ENCODE results near the gene ARSG.
"Not testable (repeated sequence)": the region's sequence is repeated elsewhere in the genome, so short reads cannot be mapped to it uniquely, and the experiment has no call there.

Gene ARSG

DNA sequence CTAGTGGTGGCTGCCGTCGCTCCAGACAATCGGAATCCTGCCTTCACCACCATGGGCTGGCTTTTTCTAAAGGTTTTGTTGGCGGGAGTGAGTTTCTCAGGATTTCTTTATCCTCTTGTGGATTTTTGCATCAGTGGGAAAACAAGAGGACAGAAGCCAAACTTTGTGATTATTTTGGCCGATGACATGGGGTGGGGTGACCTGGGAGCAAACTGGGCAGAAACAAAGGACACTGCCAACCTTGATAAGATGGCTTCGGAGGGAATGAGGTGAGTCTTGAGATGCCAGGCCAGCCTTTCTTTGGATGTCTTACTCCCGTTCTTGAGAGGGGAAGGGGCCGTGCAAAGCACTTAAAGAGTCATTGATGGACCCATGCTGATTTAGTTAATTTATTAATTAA lies 16.1 kb downstream of the ARSG start:
- DNase-seq: no peak

DNA sequence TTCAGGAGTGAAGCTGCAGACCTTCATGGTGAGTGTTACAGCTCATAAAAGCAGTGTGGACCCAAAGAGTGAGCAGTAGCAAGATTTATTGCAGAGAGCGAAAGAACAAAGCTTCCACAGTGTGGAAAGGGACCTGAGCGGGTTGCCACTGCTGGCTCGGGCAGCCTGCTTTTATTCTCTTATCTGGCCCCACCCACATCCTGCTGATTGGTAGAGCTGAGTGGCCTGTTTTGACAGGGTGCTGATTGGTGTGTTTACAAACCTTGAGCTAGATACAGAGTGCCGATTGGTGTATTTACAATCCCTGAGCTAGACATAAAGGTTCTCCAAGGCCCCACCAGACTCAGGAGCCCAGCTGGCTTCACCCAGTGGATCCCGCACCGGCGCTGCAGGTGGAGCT lies 17.2 kb downstream of the ARSG start:
- not testable (repeated sequence) for DNase-seq

DNA sequence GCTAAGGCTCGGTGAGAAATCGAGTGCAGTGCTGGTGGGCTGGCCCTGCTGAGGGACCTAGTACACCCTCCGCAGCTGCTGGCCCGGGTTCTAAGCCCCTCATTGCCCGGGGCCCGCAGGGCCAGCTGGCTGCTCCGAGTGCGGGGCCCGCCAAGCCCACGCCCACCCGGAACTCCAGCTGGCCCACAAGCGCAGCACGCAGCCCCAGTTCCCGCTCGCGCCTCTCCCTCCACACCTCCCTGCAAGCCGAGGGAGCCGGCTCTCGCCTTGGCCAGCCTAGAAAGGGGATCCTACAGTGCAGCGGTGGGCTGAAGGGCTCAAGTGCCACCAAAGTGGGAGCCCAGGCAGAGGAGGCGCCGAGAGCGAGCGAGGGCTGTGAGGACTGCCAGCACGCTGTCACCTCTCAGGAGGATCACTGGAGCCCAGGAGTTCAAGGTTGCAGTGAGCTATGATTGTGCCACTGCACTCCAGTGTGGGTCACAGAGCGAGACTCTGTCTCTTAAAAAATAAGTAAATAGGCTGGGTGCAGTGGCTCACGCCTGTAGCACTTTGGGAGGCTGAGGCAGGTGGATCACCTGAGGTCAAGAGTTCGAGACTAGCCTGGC lies 17.9 kb downstream of the ARSG start:
- not testable (repeated sequence) for DNase-seq

DNA sequence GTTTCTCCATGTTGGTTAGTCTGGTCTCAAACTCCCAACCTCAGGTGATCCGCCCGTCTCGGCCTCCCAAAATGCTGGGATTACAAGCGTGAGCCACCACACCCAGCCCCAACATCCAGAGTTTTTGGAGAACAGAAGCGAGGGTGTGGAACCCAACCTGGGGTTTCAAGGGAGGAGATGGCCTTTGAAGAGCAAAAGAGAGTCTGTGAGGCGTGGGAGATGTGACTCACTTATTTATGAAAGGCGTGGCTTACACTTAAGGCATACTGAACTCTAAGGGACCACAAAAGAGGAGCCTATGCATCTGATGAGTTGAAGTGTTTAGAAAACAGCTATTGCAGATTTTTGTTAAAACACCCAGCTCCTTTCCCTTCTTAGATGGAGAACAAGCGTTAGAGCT lies 18.9 kb downstream of the ARSG start:
- peak; percentile 36 for DNase-seq

DNA sequence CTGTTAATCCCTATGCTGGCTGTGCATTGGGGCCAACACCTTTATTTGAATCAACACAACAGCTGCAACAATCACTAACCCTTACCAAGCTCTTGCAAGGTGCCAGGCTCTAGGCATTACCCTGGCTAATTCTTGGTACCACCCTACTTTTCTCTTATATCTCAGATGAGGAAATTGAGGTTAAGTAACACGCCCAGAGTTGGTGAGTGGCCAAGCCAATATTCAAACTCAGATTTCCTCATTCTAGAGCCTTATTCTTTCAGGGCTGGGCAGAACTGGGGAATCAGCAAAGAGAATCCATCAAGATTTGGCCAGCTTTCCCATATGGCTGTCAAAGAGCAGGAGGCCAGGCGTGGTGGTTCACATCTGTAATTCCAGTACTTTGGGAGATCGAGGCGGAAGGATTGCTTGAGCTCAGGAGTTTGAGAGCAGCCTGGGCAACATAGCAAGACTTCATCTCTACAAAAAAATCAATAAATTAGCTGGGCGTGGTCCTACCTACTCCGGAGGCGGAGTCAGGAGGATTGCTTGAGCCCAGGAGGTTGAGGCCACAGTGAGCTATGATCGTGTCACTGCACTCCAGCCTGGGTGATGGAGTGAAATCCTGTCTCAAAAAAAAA lies 23.7 kb downstream of the ARSG start:
- DNase-seq: peak; percentile 43

DNA sequence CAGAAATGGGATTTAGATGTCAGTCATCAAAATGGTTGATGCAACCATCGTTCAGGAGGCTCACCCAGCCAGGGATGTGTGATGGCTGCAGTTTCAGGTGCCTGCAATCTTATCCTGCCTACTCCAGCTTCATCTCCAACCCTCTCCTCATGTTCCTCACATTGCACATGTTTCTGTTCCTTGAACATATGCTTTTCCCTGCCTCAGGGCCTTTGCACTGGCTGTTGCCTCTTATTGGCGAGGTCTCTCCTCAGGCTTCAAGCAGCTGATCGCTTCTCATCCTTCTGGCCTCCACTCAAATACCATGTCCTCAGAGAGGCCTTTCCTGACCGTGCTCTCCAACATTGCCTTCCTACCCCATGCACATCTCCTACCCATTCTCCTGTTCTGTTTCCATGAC lies 24.6 kb downstream of the ARSG start:
- DNase-seq: no peak

DNA sequence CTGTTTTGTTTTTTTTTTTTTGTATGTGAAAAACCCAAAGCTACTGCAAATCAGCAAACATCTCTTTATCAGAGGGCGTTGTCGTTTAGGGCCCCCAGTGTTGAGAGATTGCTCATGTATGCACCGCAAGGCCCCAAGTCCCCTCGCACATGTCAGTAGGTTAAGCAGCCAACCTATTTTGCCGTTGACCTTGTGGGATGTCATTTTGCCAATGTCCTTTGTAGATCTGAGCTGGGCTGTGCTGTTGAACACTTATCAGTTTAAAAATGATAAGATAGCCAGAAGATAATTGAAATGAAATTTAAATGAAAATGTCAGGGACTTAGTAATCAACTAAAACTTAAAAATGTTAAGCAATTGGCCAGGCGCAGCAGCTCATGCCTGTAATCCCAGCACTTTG lies 26.2 kb downstream of the ARSG start:
- DNase-seq: no peak

DNA sequence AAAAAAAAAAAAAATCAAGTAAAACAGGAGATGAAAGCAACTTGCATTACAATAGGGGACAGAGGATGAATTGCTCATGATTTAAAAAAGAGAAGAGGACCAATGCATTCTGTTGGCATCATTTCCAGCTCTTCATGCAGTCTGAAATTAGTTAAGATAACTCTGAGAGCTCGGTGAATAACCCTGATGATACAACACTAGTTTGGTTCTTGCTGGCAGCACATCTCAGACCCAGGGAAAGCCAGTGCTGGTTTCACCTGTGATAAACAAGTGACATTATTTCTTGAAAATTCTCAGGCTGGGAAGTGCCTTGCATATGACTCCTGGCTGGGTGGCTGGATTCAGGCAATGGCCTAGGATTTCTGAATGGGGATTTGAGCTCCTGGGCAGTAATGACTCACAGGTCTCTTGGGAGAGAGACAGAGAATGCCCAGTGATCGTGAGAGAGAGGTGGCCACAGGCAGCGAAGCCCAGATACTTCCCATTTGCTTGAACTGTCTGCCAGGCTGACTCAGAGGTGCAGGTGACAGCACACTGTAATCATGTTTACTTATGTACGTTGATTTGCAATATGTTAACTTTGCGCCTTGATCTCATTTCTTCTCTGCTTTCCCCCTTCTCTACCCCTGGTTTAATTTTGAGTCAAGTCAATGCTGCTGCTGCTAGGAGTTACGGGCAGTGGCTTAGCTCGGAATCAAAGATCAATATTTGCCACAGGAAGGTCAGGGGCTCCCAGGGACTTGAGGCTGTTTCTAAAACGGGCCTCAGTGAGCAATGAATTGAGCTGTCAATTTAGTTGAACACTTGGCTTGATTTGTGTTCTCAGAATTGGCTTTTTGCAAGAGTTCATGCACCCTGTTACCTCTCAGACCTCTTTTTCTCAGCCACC lies 27.1 kb downstream of the ARSG start:
- DNase-seq: no peak

DNA sequence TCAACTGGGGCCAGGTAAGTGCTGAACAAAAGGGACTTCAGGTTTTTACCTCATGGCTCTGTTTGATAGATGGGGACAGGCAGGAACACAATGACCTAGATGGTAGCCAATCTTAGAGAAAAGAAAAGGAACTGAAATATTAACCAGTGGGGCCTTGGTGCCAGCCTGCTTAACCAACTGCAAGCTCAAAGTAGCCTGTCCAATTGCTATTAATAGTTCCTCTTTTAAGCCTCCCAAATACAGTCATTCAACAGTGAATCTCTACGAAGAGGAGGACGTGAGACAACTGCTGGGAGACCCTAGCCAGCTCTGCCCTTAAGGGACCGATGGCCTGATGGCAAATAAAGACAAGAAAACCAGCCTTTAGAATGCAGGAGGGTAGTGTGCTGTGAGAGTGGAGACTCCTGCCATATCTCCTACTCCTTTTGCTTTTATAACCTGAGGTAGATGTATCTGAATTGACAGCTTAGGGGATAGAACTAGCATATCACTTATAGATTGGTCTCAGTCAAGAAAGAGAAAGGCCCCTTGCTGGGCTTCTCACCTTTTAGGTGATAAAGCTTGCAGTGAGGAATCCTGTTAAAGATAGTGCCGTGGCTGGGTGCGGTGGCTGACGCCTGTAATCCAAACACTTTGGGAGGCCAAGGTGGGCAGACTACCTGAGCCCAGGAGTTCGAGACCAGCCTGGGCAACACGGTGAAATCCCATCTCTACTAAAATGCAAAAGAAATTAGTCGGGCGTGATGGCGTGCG lies 28.3 kb downstream of the ARSG start:
- no peak for DNase-seq

DNA sequence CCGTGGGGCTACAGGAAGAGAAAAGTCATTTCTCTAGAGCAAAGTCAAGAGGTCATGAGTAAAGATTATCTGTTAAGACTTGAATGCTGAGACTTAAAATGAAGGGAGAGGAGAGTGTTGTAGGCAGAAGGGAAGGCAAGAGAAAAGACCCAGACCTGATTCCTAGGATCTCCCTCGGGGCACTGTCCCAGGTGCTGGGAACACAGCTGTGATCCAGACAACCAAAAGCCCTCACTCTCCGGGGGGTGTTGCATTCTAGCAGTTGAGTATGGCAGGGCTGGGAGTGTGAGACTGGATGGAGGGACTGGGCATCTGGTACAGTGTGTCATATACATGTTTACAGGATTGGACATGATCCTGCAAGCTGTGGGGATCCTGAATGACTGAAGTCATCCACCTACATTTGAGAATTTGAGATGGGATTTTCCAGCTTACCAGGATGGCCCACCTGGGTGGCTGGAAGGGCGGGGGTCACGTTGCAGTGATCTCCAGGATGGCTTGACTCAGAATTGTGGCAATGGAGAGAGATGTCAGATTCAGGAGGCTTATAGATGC lies 29.1 kb downstream of the ARSG start:
- no peak for DNase-seq

DNA sequence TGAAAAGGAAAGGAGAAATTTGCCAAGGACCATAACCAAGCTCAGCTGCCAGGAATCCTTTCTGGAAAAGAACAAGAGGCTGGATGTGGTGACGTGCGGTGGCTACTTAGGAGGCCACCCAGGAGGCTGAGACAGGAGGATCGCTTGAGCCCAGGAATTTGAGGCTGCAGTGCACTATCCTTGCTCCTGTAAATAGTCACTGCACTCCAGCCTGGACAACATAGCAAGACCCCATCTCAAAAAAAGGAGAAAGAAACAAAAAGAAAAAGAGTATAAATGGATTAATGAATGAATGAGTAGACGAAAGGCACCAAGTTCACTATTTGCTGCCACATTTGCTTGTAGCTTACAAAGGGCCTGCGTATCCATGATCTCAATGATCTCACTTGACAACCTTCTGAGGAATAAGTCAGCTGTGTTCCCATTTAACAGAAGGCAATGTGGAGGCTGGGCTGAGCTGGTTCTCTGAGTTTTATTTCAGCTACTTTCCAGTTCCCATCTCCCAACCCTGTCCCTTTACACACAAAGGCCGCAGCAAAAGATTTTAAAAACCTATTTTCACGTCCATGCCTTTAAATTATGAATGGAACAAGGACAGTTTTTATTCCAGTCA lies 29.8 kb downstream of the ARSG start:
- DNase-seq: no peak

DNA sequence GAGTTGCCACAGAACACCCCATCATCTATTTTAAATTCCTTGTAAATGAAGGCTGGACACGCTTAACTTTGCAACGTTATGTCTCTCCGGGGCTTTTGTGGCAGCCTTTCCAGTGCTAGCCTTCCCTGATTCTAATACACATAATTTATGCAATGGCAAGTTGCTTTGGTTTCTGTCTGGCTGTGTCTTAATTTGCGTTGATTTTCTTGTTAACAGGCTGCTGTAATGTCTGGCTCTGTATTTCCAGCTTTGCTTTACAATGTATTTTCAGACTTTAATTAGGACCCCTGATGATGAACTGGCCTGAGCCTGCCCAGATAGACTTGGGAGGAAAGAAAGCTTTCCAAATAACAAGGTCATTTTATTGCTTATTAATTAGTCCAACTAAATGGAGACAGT lies 30.3 kb downstream of the ARSG start:
- DNase-seq: no peak

DNA sequence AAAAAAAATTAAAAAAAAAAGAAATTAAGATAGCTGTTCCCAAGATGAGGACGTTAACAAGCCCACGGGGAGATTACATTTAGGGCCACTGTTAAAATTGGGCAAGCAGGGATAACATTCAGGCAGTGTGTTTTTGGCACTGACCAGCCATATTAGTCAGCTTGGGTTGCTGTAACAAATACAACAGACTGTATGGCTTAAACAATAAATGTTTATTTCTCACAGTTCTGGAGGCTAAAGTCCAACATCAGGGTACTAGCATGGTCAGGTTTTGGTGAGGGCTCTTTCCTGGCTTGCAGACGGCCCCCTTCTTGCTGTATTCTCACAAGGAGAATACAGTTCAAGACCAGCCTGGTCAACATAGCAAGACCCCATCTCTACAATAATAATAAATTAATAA lies 31.3 kb downstream of the ARSG start:
- no peak for DNase-seq

DNA sequence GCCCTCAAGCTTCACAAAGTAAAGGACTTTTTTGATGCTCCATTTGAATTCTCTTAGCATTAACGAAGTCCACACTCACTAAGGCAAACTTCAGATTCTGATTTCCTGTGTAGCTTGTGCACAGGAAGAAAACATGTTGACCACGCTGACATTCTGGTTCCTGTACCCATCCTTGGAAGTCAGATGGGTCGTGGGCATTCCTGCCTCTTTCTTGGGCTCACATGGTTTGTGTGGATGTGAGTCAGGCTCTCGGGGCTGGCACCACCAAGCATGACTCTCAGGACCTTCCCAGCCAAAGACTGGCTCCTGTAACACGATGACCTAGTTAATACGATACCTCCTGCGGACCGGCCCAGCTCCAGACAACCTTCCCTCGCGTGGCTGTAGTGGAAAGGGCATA lies 32.8 kb downstream of the ARSG start:
- no peak for DNase-seq

DNA sequence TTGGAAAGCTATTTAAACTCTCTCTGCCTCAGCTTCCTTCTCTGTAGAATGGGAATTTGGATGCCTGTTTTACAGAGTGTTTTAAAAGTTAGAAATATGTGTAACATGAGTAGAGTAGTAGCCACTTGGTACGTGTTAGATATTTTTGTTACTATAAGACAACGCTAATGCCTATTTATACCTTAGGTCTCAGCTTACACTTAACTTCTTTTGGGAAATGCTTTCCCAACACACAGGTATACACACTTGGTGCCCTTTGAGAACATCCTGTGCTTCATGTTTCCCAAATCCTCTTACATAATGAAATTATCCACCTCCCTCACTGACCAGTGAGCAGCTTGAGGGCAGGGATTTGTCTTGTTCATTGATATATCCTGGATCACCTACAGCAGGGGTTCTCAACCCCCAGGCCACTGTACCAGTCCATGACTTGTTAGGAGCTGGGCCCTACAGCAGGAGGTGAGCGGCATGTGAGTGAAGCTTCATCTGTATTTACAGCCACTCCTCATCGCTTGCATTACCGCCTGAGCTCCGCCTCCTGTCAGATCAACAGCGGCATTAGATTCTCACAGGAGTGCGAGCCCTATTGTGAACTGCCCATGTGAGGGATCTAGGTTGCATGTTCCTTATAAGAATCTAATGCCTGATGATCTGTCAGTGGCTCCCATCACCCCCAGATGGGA lies 33.5 kb downstream of the ARSG start:
- no peak for DNase-seq

DNA sequence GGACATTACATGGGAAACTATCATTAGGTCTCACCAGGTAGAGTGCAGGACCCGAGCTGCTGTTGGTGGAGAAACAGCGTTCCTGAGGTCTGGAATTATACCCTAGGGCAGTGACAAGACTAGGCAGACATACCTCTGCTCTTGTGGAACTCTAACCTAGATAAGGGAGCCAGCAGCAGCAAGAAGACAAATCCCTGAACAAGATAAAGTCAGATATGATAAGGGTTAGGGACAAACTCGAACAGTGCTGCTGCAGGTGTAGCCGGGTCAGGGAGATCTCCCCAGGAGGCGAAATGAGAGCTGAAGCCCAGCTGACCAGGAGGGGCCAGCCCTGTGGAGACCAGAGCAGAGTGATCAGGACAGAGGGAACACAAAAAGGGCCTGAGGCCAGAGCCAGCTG lies 34.7 kb downstream of the ARSG start:
- DNase-seq: no peak

DNA sequence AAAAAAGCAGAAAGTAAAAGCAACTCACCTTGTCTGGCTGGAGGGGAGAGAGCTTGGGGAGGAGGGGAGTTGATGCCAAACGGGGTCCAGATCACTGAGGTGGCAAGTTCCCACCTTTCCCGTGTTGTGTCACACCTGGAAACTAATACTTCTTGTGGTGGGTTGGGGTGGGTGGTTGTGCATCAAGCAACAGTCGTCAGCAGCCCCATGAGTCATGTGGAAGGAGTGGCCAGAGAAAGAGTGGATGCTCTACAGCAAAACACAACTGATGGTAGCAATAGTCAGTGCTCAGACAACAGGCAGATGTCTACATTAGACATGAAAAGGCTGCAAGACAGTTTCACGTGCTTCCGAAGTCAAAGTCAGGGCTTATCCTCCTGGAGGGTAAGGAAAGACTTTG lies 35.4 kb downstream of the ARSG start:
- DNase-seq: no peak

DNA sequence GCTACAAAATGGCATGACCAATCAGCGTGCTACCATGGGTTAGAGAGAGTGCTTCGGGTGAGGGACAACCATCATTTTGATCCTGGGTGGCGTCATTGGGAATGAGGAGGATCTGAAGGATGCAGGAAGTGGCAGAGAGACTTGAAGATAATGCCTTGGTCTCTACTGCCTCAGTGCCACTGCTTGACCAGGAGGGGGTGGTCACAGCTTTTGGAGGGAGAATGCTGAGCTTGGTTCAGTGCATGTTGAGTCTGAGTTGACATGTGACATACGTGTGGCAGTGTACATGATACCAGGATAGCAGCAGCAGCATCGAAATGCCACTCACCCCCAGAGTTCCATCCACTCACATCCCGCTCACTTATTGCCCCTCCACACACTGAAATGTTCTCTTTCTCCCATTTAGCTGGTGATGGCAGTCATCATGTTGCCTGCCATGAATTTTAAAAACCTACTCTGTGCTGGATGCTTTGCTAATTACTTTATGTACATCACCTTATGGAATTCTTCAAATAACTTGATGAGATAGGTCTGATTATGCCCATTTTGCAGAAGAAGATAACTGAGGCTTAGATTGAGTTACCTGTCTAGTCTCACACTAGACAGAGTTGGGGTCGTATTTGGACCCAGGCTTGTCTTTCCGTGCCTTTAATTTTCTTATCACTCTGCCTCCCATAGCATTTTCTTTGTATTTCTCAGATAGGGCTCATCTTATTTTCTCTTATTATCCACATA lies 36.7 kb downstream of the ARSG start:
- no peak for DNase-seq

DNA sequence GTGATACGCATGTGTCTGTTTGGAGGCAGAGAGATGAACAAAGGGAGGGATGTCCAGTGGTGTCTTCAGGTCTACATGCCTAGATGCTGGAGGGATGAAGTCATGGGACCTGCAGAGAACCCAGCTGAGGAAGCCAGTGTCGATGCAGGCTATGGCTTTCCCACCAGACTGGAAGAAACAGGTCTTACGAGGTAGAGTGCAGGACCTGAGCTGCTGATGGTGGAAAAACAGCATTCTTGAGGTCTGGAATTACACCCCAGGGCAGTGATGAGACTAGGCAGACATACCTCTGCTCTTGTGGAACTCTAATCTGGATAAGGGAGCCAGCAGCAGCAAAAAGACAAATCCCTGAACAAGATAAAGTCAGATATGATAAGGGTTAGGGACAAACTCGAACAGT lies 37.4 kb downstream of the ARSG start:
- DNase-seq: no peak

DNA sequence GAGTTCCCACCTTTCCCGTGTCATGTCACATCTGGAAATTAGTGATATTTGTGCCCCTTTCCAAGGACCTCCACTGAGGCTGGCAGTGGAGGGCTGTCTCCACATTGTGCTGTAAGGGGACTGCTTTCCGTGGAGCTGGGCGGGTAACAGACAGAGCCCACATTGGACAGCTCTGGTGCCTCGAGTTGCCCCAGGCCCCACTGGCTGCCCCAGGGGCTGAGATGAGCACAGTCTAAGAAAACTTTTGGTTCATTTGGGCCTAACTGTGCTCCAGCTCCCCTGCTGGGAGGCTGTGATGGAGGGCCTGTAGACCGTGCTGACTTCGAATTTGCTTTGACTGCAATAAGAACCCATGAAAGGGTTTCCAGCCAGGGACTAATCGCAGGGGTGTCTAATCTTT lies 38.0 kb downstream of the ARSG start:
- DNase-seq: no peak

DNA sequence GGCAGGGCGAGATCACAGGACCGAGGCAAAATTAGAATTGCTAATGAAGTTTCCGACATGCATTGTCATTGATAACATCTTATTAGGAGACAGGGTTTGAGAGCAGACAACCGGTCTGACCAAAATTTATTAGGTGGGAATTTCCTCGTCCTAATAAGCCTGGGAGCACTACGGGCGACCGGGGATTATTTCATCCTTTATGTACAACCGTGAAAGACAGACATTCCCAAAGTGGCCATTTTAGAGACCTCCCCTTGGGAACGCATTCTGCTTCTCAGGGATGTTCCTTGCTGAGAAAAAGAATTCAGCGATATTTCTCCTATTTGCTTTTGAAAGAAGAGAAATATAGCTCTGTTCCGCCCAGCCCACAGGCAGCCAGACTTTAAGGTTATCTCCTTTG lies 40.6 kb downstream of the ARSG start:
- not testable (repeated sequence) for DNase-seq

All from CD4-positive, alpha-beta T cell treated with Interleukin-12 subunit alpha and Interleukin-12 subunit beta, for 1 hour (primary cell).